Uterus (tissue), 2 donors: ENCODE measurements around the gene PRKCG.

Experiments
- CTCF ChIP-seq, 4 experiments: fragments of 200-600 bp in 2 of 4; fragments of 450-650 bp in 2 of 4; sonication (generic) in 2 of 4; IDR thresholded peaks; one replicate each; pipeline ENCODE4 v1.5.1; 2016 to 2019; ENCODE audit warnings: antibody characterized with exemption in 4 of 4, mild to moderate bottlenecking in 2 of 4, moderate library complexity in 1 of 4
- POLR2A ChIP-seq, 2 donors: fragments of 450-650 bp; IDR thresholded peaks; one replicate each; pipeline ENCODE4 v1.6.1; 2016; ENCODE audit warnings: antibody characterized with exemption in 2 of 2, mild to moderate bottlenecking in 1 of 2, moderate library complexity in 1 of 2

GRCh38 chr19:53908935-53909415 is 27.0 kb downstream of the PRKCG start, which contains the start of gene CACNG7:
- TF ChIP-seq CTCF (IDR thresholded peaks at IDR 0.05): no peak
- no peak for TF ChIP-seq POLR2A (IDR thresholded peaks at IDR 0.05)
